ENCODE measurements around the gene ALOX15. TPM values are rescaled to one million over a fixed set of nuclear protein-coding genes. Genes with fewer than 3 reads are reported as not detected.
"Not testable (repeated sequence)": the region's sequence is repeated elsewhere in the genome, so short reads cannot be mapped to it uniquely, and the experiment has no call there.

Gene ALOX15
- total RNA-seq, 4 donors from 2014 or later, result 0.30 TPM; not detected in 3

GRCh38 chr17:4607261-4607741 lies 34.2 kb downstream of the ALOX15 start:
- no peaks in the 10 kb centered on the region for H3K36me3 ChIP-seq
- DNase-seq, result no peak
- intact Hi-C loops (cut with DNase I), result no loop called here
- 70 to 75% methylated on average over 12 to 20 of the region's 25 CpGs for WGBS, 2 donors
- H3K9me3 ChIP-seq, result no peaks in the 10 kb centered on the region
- peak overlapping the region in 1 of 4 donors; percentile 5 for H3K4me3 ChIP-seq
- H3K27me3 ChIP-seq, result peaks cover 0 to 7% (median 0%) of the 10 kb centered on the region in 4 donors
- peak overlapping the region; percentile 54 to 87 (median 80) for H3K27ac ChIP-seq
- no peak for TF ChIP-seq POLR2A (IDR thresholded peaks at IDR 0.05)
- TF ChIP-seq CTCF (IDR thresholded peaks at IDR 0.05), result no peak
- peaks cover 4 to 51% (median 27%) of the 10 kb centered on the region in 3 donors for H3K4me1 ChIP-seq

GRCh38 chr17:4605826-4606225 lies 35.7 kb downstream of the ALOX15 start:
- Histone ChIP-seq H3K27ac (peak overlapping the region; percentile 42 to 81 (median 74)), H3K4me1 (peaks cover 4 to 51% (median 27%) of the 10 kb centered on the region in 3 donors), H3K9me3 (no peaks in the 10 kb centered on the region), H3K4me3 (no peak overlapping the region), H3K27me3 (peaks cover 0 to 7% (median 0%) of the 10 kb centered on the region in 4 donors), H3K36me3 (no peaks in the 10 kb centered on the region)
- intact Hi-C loops (cut with DNase I), result no loop called here
- no peak for DNase-seq
- no peak for TF ChIP-seq CTCF (IDR thresholded peaks at IDR 0.05)
- 36 to 63% methylated on average over 6 to 7 of the region's 12 CpGs for WGBS, 2 donors

GRCh38 chr17:4604736-4605135 lies 36.7 kb downstream of the ALOX15 start:
- 51 to 87% methylated on average over 11 of the region's 11 CpGs for WGBS, 2 donors
- Histone ChIP-seq H3K27me3 (peaks cover 0 to 18% (median 0%) of the 10 kb centered on the region in 4 donors), H3K4me1 (peaks cover 4 to 62% (median 36%) of the 10 kb centered on the region in 3 donors), H3K27ac (peak overlapping the region; percentile 2 to 82 (median 80))
- DNase-seq; intact Hi-C loops (cut with DNase I); H3K9me3 ChIP-seq; H3K4me3 ChIP-seq; H3K36me3 ChIP-seq: not testable (repeated sequence)

GRCh38 chr17:4604111-4604644 lies 37.3 kb downstream of the ALOX15 start:
- no peak for DNase-seq
- TF ChIP-seq POLR2A (IDR thresholded peaks at IDR 0.05) (no peak), CTCF (IDR thresholded peaks at IDR 0.05) (no peak)
- no peaks in the 10 kb centered on the region for H3K9me3 ChIP-seq
- no peaks in the 10 kb centered on the region for H3K36me3 ChIP-seq
- peak overlapping the region; percentile 2 to 82 (median 80) for H3K27ac ChIP-seq
- peaks cover 4 to 67% (median 37%) of the 10 kb centered on the region in 3 donors for H3K4me1 ChIP-seq
- intact Hi-C loops (cut with DNase I), result no loop called here
- peaks cover 0 to 21% (median 0%) of the 10 kb centered on the region in 4 donors for H3K27me3 ChIP-seq
- no peak overlapping the region for H3K4me3 ChIP-seq
- 30 to 38% methylated on average over 10 to 11 of the region's 18 CpGs for WGBS, 2 donors

- no peak for TF ChIP-seq CTCF (IDR thresholded peaks at IDR 0.05)
- TF ChIP-seq POLR2A (IDR thresholded peaks at IDR 0.05), result no peak
- H3K27me3 ChIP-seq, result peaks cover 0 to 23% (median 0%) of the 10 kb centered on the region in 4 donors
- peaks cover 4 to 60% (median 27%) of the 10 kb centered on the region in 3 donors for H3K4me1 ChIP-seq
- H3K27ac ChIP-seq, result no peak overlapping the region
- no peaks in the 10 kb centered on the region for H3K9me3 ChIP-seq
- no peaks in the 10 kb centered on the region for H3K36me3 ChIP-seq
- H3K4me3 ChIP-seq, result no peak overlapping the region
- DNase-seq, result no peak
- intact Hi-C loops (cut with DNase I), result no loop called here
- WGBS, 2 donors, result 68 to 84% methylated on average over 3 of the region's 5 CpGs
These were observed 39.4 kb downstream of the ALOX15 start for GRCh38 chr17:4602041-4602440.

All from esophagus squamous epithelium (tissue), 5 donors.